Neural crest cell (in vitro differentiated cells): ENCODE results near the gene BST1. TPM values are rescaled to one million over a fixed set of nuclear protein-coding genes. Genes with fewer than 3 reads are reported as not detected.
A peak's percentile ranks its signal among the peaks of the same experiment; 100 is the strongest.

ENCODE experiments used
- DNase-seq: peaks from one replicate; pipeline ENCODE4 v3.0.0; 2021; ENCODE audit warnings: low read depth, mixed read lengths, low spot score
- H3K27ac Mint-ChIP-seq: one replicate; pipeline ENCODE4 v1.8.0; 2021; ENCODE audit warnings: mild to moderate bottlenecking, mixed read lengths; ENCODE audit not compliant: unreplicated experiment
- H3K27me3 Mint-ChIP-seq: 2 replicates; pipeline ENCODE4 v1.8.0; 2021; ENCODE audit warnings: low read depth, mild to moderate bottlenecking, mixed read lengths
- H3K36me3 Mint-ChIP-seq: 2 replicates; pipeline ENCODE4 v1.8.0; 2021; ENCODE audit warnings: low read depth, mild to moderate bottlenecking, mixed read lengths
- H3K4me1 Mint-ChIP-seq: 2 replicates; pipeline ENCODE4 v1.8.0; 2021; ENCODE audit warnings: mixed read lengths
- H3K4me3 Mint-ChIP-seq: one replicate; pipeline ENCODE4 v1.8.0; 2021; ENCODE audit warnings: mild to moderate bottlenecking, mixed read lengths
- H3K9me3 Mint-ChIP-seq: 2 replicates; pipeline ENCODE4 v1.8.0; 2021; ENCODE audit warnings: mixed read lengths
- total RNA-seq: library from RNA; stranded (reverse); gene quantifications from 2 replicates; pipeline ENCODE4 v1.2.1, GENCODE V29; 2021
- TF ChIP-seq, protein P1 (sequence below): fragments of 200-600 bp; sonication (generic); conservative IDR thresholded peaks from 2 replicates; pipeline ENCODE4 v1.5.0; 2021; ENCODE audit warnings: antibody characterized with exemption, mild to moderate bottlenecking

The BST1 gene
- total RNA-seq, 1 donor from 2014 or later = 0.75 TPM

DNA sequence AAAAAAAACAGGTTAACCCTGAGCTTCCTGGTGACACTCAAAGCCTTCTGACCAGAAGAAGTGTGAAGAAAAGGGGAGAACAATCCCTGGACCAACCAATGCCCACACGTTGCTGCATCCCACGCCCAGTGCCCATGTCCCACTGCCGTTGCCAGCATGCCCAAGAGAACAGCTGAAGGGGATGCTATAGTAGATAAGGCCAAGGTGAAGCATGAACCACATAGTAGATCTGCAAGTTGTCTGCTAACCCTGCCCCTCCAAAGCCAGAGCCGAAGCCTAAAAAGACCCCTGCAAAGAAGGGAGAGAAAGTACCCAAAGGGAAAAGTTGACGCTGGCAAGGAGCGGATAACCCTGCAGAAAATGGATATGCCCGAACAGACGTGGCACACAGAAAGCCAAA, 64.0 kb downstream of the BST1 start:
- H3K4me3 Mint-ChIP-seq = no peak overlapping the region
- H3K4me1 Mint-ChIP-seq = no peaks in the 10 kb centered on the region
- no peak for DNase-seq
- H3K27ac Mint-ChIP-seq = no peak overlapping the region
- H3K36me3 Mint-ChIP-seq = no peaks in the 10 kb centered on the region
- H3K9me3 Mint-ChIP-seq = peaks cover 2% of the 10 kb centered on the region
- peaks cover 3% of the 10 kb centered on the region for H3K27me3 Mint-ChIP-seq
- TF ChIP-seq, protein P1, sequence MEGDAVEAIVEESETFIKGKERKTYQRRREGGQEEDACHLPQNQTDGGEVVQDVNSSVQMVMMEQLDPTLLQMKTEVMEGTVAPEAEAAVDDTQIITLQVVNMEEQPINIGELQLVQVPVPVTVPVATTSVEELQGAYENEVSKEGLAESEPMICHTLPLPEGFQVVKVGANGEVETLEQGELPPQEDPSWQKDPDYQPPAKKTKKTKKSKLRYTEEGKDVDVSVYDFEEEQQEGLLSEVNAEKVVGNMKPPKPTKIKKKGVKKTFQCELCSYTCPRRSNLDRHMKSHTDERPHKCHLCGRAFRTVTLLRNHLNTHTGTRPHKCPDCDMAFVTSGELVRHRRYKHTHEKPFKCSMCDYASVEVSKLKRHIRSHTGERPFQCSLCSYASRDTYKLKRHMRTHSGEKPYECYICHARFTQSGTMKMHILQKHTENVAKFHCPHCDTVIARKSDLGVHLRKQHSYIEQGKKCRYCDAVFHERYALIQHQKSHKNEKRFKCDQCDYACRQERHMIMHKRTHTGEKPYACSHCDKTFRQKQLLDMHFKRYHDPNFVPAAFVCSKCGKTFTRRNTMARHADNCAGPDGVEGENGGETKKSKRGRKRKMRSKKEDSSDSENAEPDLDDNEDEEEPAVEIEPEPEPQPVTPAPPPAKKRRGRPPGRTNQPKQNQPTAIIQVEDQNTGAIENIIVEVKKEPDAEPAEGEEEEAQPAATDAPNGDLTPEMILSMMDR = no peak

GRCh38 chr4:15769202-15769601, 66.3 kb downstream of the BST1 start:
- TF ChIP-seq, protein P1 = no peak
- Mint-ChIP-seq H3K4me3 (no peak overlapping the region), H3K4me1 (no peaks in the 10 kb centered on the region), H3K9me3 (no peaks in the 10 kb centered on the region), H3K27ac (no peak overlapping the region), H3K36me3 (no peaks in the 10 kb centered on the region), H3K27me3 (peaks cover 21% of the 10 kb centered on the region)
- DNase-seq = no peak

DNA sequence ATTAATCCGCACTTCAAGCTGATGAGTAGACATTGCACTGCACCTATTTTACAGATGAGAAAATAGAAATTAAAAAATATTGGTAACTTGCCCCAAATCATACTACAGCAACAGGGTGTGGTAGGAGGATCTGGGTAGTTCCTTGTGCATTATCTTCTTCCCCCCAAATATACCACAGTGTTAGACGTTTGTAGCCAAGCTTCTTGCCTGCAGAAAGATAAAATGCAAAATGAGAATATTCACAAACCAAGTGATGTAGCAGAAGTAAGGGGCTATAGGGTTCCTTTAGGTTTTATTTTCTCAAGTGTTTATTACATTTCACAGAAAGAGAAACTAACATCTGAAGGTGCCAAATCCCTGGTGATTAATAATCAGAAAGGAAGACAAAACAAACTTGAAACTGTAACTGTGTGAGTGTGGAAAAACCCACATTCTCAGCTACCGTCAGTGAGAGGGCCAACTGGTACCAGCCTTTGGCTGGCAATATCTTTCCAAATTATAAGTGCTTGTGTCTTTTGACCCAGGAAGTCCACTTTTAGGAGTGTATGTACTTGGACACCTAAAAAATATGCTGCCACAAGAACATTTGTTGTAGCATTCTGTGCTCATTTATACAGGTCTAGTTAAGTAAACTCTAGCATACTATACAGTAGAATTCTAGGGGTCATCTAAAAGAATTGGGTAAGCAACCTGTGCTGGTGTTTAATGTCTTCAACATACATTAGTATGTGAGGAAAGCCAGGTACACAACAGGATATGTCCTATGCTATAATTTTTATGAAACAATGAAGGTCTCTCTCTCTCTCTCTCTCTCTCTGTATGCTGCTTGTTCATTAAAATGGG, 68.6 kb downstream of the BST1 start:
- no peaks in the 10 kb centered on the region for H3K9me3 Mint-ChIP-seq
- no peaks in the 10 kb centered on the region for H3K36me3 Mint-ChIP-seq
- no peak overlapping the region for H3K27ac Mint-ChIP-seq
- DNase-seq = no peak
- H3K4me3 Mint-ChIP-seq = no peak overlapping the region
- H3K4me1 Mint-ChIP-seq = no peaks in the 10 kb centered on the region
- TF ChIP-seq, protein P1 = no peak
- peaks cover 43% of the 10 kb centered on the region for H3K27me3 Mint-ChIP-seq

- Mint-ChIP-seq H3K27ac (no peak overlapping the region), H3K9me3 (no peaks in the 10 kb centered on the region), H3K4me1 (peaks cover 2% of the 10 kb centered on the region), H3K36me3 (no peaks in the 10 kb centered on the region), H3K4me3 (no peak overlapping the region), H3K27me3 (peaks cover 66% of the 10 kb centered on the region)
- no peak for DNase-seq
- TF ChIP-seq, protein P1 = no peak
Measured at GRCh38 chr4:15774020-15774420, 71.2 kb downstream of the BST1 start.

DNA sequence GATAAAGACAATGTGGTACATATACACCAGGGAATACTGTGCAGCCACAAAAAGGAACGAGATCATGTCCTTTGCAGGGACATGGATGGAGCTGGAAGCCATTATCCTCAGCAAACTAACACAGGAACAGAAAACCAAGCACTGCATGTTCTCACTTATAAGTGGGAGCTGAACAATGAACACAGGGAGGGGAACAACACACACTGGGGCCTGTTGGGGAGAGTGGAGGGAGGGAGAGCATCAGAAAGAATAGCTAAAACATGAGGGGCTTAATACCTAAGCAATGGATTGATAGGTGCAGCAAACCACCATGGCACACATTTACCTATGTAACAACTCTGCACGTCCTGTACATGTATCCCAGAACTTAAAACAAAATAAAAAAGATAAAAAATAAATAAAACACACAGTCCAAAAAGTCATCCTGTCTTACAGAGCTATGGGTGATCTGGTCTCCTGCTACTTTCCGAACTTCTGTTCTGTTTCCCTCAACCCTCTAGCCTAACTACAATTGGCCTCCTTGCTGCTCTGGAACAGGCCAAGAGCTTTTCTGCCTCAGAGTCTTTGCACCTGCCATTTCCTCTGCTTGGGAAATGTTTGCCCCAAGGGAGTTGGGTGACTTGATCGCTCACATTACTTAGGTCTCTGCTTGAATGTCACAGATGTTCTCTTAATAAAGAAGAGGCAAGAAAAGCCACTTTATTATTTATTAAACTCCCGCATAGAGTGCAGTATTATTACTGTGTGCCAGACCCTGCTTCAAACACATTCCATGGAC, 74.2 kb downstream of the BST1 start:
- Mint-ChIP-seq H3K27ac (no peak overlapping the region), H3K4me1 (peaks cover 11% of the 10 kb centered on the region), H3K9me3 (no peaks in the 10 kb centered on the region), H3K36me3 (no peaks in the 10 kb centered on the region), H3K4me3 (peak overlapping the region; percentile 73), H3K27me3 (peaks cover 90% of the 10 kb centered on the region)
- TF ChIP-seq, protein P1 = no peak
- DNase-seq = no peak
